GM04503 (cell line): ENCODE data around the gene INPP4A.

Experiments
- DNase-seq: peaks from one replicate; pipeline ENCODE4 v3.0.0-alpha.2; 2012; ENCODE audit warnings: low read depth

The INPP4A gene

GRCh38 chr2:98565286-98565860 is 120.7 kb downstream of the INPP4A start:
- DNase-seq: no peak

GRCh38 chr2:98565941-98566340 is 121.3 kb downstream of the INPP4A start:
- no peak for DNase-seq

GRCh38 chr2:98568161-98568956 is 123.7 kb downstream of the INPP4A start:
- DNase-seq: no peak

- DNase-seq: no peak
Measured at GRCh38 chr2:98569197-98569793, 124.6 kb downstream of the INPP4A start.

GRCh38 chr2:98569915-98570314 is 125.3 kb downstream of the INPP4A start:
- no peak for DNase-seq

- no peak for DNase-seq
Measured at GRCh38 chr2:98570356-98570755, 125.7 kb downstream of the INPP4A start.

GRCh38 chr2:98571121-98571701 is 126.6 kb downstream of the INPP4A start:
- no peak for DNase-seq

GRCh38 chr2:98571796-98572195 is 127.1 kb downstream of the INPP4A start:
- DNase-seq: no peak

- DNase-seq: no peak
Measured at GRCh38 chr2:98572211-98572610, 127.6 kb downstream of the INPP4A start.

GRCh38 chr2:98572676-98573075 is 128.0 kb downstream of the INPP4A start:
- DNase-seq: no peak

GRCh38 chr2:98573426-98573825 is 128.8 kb downstream of the INPP4A start:
- DNase-seq: no peak

GRCh38 chr2:98576666-98577312 is 132.1 kb downstream of the INPP4A start:
- DNase-seq: no peak

GRCh38 chr2:98577313-98577712 is 132.7 kb downstream of the INPP4A start:
- DNase-seq: no peak

- DNase-seq: no peak
Measured at GRCh38 chr2:98578231-98578630, 133.6 kb downstream of the INPP4A start.

- no peak for DNase-seq
Measured at GRCh38 chr2:98579926-98580325, 135.3 kb downstream of the INPP4A start.

GRCh38 chr2:98580656-98581284 is 136.1 kb downstream of the INPP4A start:
- DNase-seq: no peak

- no peak for DNase-seq
Measured at GRCh38 chr2:98582523-98582922, 137.9 kb downstream of the INPP4A start.

GRCh38 chr2:98583276-98583675 is 138.6 kb downstream of the INPP4A start:
- DNase-seq: no peak

- no peak for DNase-seq
Measured at GRCh38 chr2:98583816-98584618, 139.4 kb downstream of the INPP4A start.

GRCh38 chr2:98585386-98585785 is 140.7 kb downstream of the INPP4A start:
- DNase-seq: no peak

- DNase-seq: no peak
Measured at GRCh38 chr2:98586551-98587140, 142.0 kb downstream of the INPP4A start.
